Coronary artery (tissue), 2 donors: ENCODE measurements around the gene DISC1.

Source experiments
- DNase-seq: peaks from one replicate; pipeline ENCODE4 v3.0.0-alpha.2; 2017; ENCODE audit warnings: low spot score
- H3K27ac ChIP-seq, 2 donors: fragments of 200-600 bp; sonication (generic); one replicate each; pipeline ENCODE4 v1.5.1; 2016 to 2019
- H3K4me3 ChIP-seq: fragments of 200-600 bp; sonication (generic); 2 replicates; pipeline ENCODE4 v1.5.1; 2016; ENCODE audit warnings: mild to moderate bottlenecking, moderate library complexity
- TF ChIP-seq, protein P1 (sequence below): fragments of 200-600 bp; sonication (generic); IDR thresholded peaks from one replicate; pipeline ENCODE4 v1.5.1; 2019; ENCODE audit warnings: antibody characterized with exemption

Gene DISC1

GRCh38 chr1:231716879-231717278 lies 90.3 kb downstream of the DISC1 start:
- no peak for DNase-seq
- TF ChIP-seq, protein P1, sequence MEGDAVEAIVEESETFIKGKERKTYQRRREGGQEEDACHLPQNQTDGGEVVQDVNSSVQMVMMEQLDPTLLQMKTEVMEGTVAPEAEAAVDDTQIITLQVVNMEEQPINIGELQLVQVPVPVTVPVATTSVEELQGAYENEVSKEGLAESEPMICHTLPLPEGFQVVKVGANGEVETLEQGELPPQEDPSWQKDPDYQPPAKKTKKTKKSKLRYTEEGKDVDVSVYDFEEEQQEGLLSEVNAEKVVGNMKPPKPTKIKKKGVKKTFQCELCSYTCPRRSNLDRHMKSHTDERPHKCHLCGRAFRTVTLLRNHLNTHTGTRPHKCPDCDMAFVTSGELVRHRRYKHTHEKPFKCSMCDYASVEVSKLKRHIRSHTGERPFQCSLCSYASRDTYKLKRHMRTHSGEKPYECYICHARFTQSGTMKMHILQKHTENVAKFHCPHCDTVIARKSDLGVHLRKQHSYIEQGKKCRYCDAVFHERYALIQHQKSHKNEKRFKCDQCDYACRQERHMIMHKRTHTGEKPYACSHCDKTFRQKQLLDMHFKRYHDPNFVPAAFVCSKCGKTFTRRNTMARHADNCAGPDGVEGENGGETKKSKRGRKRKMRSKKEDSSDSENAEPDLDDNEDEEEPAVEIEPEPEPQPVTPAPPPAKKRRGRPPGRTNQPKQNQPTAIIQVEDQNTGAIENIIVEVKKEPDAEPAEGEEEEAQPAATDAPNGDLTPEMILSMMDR = no peak
- Histone ChIP-seq H3K27ac (no peak overlapping the region), H3K4me3 (no peak overlapping the region)

- TF ChIP-seq, protein P1 = no peak
- no peak for DNase-seq
- H3K4me3 ChIP-seq = no peak overlapping the region
- H3K27ac ChIP-seq = no peak overlapping the region
Measured at GRCh38 chr1:231719485-231720183, 93.0 kb downstream of the DISC1 start.

- DNase-seq = no peak
- Histone ChIP-seq H3K27ac (no peak overlapping the region), H3K4me3 (no peak overlapping the region)
- TF ChIP-seq, protein P1 = no peak
Measured at GRCh38 chr1:231720652-231721325, 94.2 kb downstream of the DISC1 start.

GRCh38 chr1:231721436-231721835 lies 94.8 kb downstream of the DISC1 start:
- TF ChIP-seq, protein P1 = no peak
- no peak overlapping the region for H3K27ac ChIP-seq
- no peak for DNase-seq
- no peak overlapping the region for H3K4me3 ChIP-seq

GRCh38 chr1:231722356-231722755 lies 95.8 kb downstream of the DISC1 start:
- Histone ChIP-seq H3K4me3 (no peak overlapping the region), H3K27ac (no peak overlapping the region)
- no peak for DNase-seq
- TF ChIP-seq, protein P1 = no peak

DNA sequence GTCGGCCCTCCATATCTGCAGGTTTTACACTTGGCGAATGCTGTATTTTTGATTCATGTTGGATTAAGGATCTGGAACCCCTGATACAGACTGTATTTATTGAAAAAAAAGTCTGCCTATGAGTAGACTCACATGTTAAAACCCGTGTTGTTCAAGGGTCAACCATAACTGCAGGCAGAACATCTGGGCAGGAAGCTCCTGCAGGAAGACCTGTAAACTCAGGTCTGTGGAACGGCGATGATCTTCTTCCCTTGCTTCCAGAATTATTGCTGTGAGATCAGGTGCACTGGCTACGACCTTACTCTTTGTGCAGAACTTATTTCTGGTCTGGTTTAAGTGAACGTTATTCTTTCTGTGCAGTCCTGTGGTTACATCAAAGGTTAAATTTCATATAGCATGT lies 96.6 kb downstream of the DISC1 start:
- no peak overlapping the region for H3K4me3 ChIP-seq
- DNase-seq = no peak
- TF ChIP-seq, protein P1 = no peak
- H3K27ac ChIP-seq = no peak overlapping the region

DNA sequence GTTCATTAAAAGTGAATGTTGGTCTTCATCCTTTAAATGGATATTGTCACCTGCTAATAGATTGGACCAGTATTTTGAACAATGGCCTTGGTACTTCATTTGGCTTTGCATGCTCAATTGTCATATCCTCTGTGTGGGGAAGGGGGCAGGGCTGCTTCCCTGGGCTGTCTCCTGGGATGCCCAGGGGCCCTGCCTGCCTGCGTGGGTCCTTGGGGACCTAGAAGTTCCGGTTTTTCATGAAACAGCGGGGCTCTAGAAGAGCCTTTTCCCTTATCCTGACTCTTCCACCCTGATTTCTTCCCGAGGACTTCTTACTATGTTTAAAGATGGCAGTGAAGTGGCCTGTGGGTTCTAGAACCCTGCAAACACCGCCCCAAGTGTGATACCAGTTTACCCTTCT lies 97.5 kb downstream of the DISC1 start:
- TF ChIP-seq, protein P1 = no peak
- Histone ChIP-seq H3K4me3 (no peak overlapping the region), H3K27ac (no peak overlapping the region)
- DNase-seq = no peak
